H1 (cell line): ENCODE results near the gene ACAA1. TPM values are rescaled to one million over a fixed set of nuclear protein-coding genes. Genes with fewer than 3 reads are reported as not detected.

Source experiments
- polyA plus RNA-seq, 7 experiments: library from polyadenylated mRNA; depleted of rRNA in 3 of 7; stranded (reverse) in 5 of 7; unstranded in 2 of 7; fragments of >200 nt in 5 of 7; fragments of 200-250 nt in 2 of 7; gene quantifications; 1 replicate in 5 of 7; 2 replicates in 1 of 7; 4 replicates in 1 of 7; pipeline versions ENCODE4 v1.2.1 to v1.2.3, GENCODE V29; 2011 to 2013; ENCODE audit warnings: missing spikeins in 2 of 7, mixed read lengths in 2 of 7
- small RNA-seq: library from polyadenylated mRNA; stranded (forward); fragments of <200 nt; extraction: miRNeasy Mini kit (QIAGEN cat#:217004); gene quantifications from one replicate; pipeline ENCODE3, GENCODE V24; 2013; ENCODE audit not compliant: insufficient read depth
- total RNA-seq: library from RNA; stranded (reverse); fragmentation: NEBNext Ultra II Directional; extraction: Animal tissue kit (Norgen Biotek cat#: 25700); gene quantifications from 2 replicates; pipeline ENCODE4 v1.2.1, GENCODE V29; 2021

Gene ACAA1
- total and polyA plus RNA-seq, 2 of the 8 experiments (the other 6 are each of a cell fraction or from before 2014, with no cell fraction given), result 23.1 to 34.8 TPM

Small RNA genes within 50 kb of the gene (small RNA-seq; reads per million reads assigned to genes)
- gene RF00019, result not detected

Other genes with a start within 250 kb of the ACAA1 start
- 4.1 and 4.6 TPM in 2 replicates for gene VILL, start 146.3 kb downstream of the ACAA1 start, total RNA-seq
- 4.2 and 7.4 TPM in 2 replicates for gene VILL, start 146.3 kb downstream of the ACAA1 start, polyA plus RNA-seq (2011; rRNA removed)
- 15.7 and 19.2 TPM in 2 replicates for gene PLCD1, start 107.5 kb downstream of the ACAA1 start, total RNA-seq
- gene PLCD1, start 107.5 kb downstream of the ACAA1 start, polyA plus RNA-seq (2011; rRNA removed), result 15.3 and 25.7 TPM in 2 replicates
- gene DLEC1, start 97.9 kb downstream of the ACAA1 start, total RNA-seq, result 0.75 and 0.76 TPM in 2 replicates
- gene DLEC1, start 97.9 kb downstream of the ACAA1 start, polyA plus RNA-seq (2011; rRNA removed), result 0.26 and 0.36 TPM in 2 replicates
- 19.7 and 22.1 TPM in 2 replicates for gene MYD88, start 1.5 kb upstream of the ACAA1 start, total RNA-seq
- 22.5 and 31.1 TPM in 2 replicates for gene MYD88, start 1.5 kb upstream of the ACAA1 start, polyA plus RNA-seq (2011; rRNA removed)
- 45.5 and 47.0 TPM in 2 replicates for gene OXSR1, start 28.4 kb upstream of the ACAA1 start, total RNA-seq
- gene OXSR1, start 28.4 kb upstream of the ACAA1 start, polyA plus RNA-seq (2011; rRNA removed), result 16.9 and 25.1 TPM in 2 replicates
- 0.41 and 0.54 TPM in 2 replicates for gene SLC22A13, start 128.7 kb upstream of the ACAA1 start, total RNA-seq
- gene SLC22A13, start 128.7 kb upstream of the ACAA1 start, polyA plus RNA-seq (2011; rRNA removed), result 0.05 and 0.06 TPM in 2 replicates
- gene SLC22A14, start 145.2 kb upstream of the ACAA1 start, total RNA-seq, result not detected in 2 replicates
- 0.03 and 0.05 TPM in 2 replicates for gene SLC22A14, start 145.2 kb upstream of the ACAA1 start, polyA plus RNA-seq (2011; rRNA removed)
- 5.3 and 5.5 TPM in 2 replicates for gene XYLB, start 209.7 kb upstream of the ACAA1 start, total RNA-seq
- 1.7 and 2.8 TPM in 2 replicates for gene XYLB, start 209.7 kb upstream of the ACAA1 start, polyA plus RNA-seq (2011; rRNA removed)